DMS153 (cell line): ENCODE data around the gene HEXIM1.
"Not testable (repeated sequence)": the region's sequence is repeated elsewhere in the genome, so short reads cannot be mapped to it uniquely, and the experiment has no call there.

Experiments
- DNase-seq: peaks from one replicate; lab custom pipeline; 2025; lab: John Stamatoyannopoulos, UW

HEXIM1 gene

GRCh38 chr17:45113424-45113754 is 34.9 kb upstream of the HEXIM1 start:
- no peak for DNase-seq

DNA sequence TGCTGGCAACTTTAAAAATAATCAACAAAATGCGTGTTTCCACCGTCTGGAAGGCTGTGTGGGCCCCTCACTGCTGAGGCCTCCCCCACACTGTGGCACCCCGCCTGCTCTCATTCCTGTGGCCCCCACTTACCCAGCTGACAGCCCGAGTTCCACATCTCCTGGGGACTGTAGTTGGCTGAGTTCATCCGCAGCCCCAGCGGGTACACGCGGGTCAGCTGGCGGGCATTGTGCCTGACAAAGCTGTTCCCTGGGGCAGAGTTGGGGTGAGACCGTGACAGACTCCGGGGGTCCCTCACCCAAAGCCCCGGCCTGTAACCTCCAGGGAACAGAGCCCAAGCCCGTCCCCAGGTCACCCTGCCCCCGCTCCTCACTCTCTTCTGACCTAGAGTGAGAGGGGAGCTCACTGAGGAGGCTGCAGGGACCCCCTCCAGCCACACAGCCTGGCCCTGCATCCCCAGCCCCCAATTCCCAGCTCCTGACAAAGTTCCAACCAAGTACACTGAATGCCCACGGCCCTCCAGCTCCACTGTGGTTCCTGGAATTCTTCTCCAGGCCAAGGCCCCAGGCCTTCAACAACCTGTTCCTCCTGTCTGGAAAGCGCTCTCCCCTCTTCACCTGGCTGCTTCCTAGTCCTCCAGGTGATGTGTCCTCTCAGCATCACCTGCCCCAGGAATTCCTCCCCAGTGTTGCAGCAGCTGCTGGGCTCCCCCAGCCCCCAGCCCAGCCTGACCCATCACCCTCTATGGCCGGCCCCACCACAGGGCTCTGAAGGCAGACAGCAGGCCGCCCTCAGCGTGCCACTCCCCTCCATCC is 34.0 kb upstream of the HEXIM1 start:
- DNase-seq: no peak

GRCh38 chr17:45115015-45115625 is 33.2 kb upstream of the HEXIM1 start:
- DNase-seq: no peak

GRCh38 chr17:45115871-45116270 is 32.4 kb upstream of the HEXIM1 start:
- DNase-seq: no peak

GRCh38 chr17:45116434-45117016 is 31.8 kb upstream of the HEXIM1 start:
- DNase-seq: no peak

GRCh38 chr17:45117334-45117733 is 30.9 kb upstream of the HEXIM1 start:
- DNase-seq: no peak

GRCh38 chr17:45117848-45118646 is 30.2 kb upstream of the HEXIM1 start:
- no peak for DNase-seq

DNA sequence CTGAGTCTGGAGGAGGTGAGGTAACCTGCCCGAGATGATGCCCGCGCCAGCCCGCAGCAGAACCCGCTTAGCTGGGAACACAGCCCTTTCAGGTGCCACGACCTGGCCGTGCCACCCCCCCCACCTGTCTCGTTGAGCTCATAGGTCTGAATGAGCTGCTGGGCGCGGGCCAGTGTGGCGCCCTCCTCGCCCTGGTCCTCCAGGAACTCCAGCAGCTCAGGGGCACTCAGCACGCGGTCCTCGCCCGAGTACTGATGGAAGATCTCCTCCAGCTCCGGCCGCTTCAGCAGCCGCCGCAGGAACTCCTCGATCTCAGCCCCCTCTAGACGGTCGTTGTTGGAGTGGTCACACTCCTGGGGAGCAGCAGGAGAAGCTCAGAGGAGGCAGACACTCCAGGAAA is 29.6 kb upstream of the HEXIM1 start:
- DNase-seq: no peak

DNA sequence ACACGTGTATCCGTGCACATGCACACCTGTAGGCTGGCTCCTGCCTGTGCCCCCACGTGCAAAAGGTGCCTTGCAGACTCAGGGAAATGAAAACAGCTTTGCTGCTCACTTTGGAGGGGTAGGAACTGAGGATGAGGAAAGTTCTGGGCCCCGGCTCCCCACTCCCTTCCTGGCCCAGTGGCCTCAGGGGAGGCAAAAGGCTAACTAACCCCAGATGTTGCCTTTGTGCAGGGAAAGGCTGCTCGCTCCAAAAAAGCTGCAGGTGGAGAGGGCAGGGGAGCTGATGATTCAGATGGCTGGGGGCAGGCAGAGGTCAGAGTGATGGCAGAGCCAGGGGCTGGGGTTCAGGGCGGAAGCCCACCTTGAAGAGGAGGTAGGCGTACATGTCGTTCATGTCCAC is 28.3 kb upstream of the HEXIM1 start:
- DNase-seq: no peak

GRCh38 chr17:45120558-45120957 is 27.7 kb upstream of the HEXIM1 start:
- DNase-seq: no peak

DNA sequence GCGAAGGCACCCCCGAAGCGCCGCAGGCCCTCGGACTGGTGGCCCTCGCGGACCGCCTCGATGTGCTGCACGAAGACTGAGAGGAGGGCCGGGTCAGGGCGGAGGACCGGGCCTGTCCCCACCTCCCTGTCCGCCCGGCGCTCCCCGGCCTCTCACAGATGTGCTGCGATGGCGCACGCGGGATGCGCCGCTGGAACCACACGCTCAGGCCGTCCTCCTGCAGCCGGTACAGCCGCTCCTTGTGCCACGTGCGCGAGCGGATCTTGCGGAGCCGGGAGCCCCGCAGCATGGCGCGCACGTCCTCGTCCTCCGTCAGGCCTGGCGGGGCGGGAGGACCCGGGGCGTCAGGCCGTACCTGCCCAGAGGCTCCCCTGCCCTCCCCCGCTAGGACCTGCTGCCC is 27.2 kb upstream of the HEXIM1 start:
- DNase-seq: no peak

DNA sequence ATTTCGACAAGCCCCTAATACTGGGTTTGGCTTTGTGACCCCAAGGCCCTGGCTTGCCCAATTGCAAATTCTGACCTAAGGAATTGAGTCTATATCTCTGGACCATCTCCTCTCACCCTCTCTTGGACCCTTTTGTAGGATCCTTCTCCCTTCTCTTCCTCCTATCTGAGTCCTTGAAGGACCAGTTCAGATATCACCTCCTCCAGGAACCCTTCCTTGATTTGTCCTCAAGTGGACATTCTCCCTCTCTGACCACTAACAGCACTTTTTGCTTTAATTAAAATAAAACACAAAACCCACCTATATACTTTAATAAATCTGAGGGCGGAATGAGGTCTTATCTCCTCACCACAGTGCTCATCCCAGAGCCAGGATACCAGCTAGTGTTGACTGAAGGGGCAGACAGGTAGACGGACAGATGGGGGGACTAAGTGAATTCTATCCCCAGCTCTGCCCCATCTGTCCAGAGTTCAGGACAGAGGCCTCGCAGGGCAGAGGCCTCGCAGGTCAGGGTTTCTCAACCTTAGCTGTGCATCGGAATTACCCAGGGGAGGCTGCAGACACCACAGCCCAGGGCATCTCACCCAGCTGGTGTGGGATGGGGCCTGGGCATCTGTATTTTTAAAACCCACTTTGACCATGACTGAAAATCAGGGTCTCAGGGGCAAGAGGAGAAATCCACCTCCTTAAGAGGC is 25.1 kb upstream of the HEXIM1 start:
- no peak for DNase-seq

- no peak for DNase-seq
Observed at GRCh38 chr17:45123930-45124796, 24.1 kb upstream of the HEXIM1 start.

DNA sequence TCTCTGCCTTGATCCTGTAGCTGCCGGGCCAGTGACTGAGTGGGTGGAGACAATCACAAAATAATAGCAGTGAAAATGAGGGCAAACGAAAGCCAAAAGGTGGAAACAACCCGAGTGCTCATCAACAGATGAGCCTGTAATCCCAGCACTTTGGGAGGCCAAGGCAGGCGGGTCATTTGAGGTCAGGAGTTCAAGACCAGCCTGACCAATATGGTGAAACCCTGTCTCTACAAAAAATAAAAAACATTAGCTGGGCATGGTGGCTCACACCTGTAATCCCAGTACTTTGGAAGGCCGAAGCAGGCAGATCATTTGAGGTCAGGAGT is 23.5 kb upstream of the HEXIM1 start:
- not testable (repeated sequence) for DNase-seq

GRCh38 chr17:45125509-45125908 is 22.8 kb upstream of the HEXIM1 start:
- DNase-seq: no peak

GRCh38 chr17:45127207-45127547 is 21.1 kb upstream of the HEXIM1 start:
- no peak for DNase-seq

- DNase-seq: no peak
Observed at GRCh38 chr17:45127548-45128300, 20.6 kb upstream of the HEXIM1 start.

- DNase-seq: no peak
Observed at GRCh38 chr17:45128331-45128730, 19.9 kb upstream of the HEXIM1 start.

- DNase-seq: no peak
Observed at GRCh38 chr17:45128989-45129388, 19.3 kb upstream of the HEXIM1 start.

DNA sequence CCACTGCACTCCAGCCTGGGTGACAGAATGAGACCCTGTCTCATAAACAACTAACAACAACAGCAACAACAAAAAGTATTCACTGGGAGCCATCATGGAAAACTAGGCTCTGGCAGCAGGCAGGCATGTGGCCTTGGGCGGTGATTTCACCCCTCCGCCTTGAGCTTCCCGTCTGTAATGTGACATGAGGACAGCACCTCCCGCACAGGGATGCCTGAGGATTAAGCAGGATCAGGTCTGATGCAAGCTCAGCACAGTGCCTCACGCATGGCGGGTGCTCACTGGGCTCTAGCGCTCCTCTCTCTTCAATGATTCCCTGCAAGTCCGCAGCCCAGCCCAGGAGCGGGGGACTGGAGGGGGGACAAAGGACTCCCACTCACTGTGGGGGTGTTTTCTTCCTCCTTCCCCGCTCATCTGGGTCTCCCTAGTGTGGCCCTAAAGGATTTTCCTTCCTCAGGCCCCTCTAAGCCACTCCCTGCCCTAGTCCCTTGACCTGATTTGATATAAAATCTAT is 18.8 kb upstream of the HEXIM1 start:
- no peak for DNase-seq
